Muscle of back (tissue), 11 donors: ENCODE results near the gene COL13A1. TPM values are rescaled to one million over a fixed set of nuclear protein-coding genes. Genes with fewer than 3 reads are reported as not detected.

Experiments used
- DNase-seq, 3 donors: peaks; one replicate each; pipeline versions ENCODE4 v3.0.0 to v3.0.0-alpha.2; 2013
- polyA plus RNA-seq, 10 donors: library from polyadenylated mRNA; unstranded; fragments of 120-200 nt; gene quantifications; one replicate each; pipeline ENCODE4 v1.2.1, GENCODE V29; 2013; ENCODE audit not compliant: insufficient read length in 10 of 10

COL13A1 gene
- polyA plus RNA-seq, 10 donors, result 5.0 to 18.0 (median 11.9) TPM

- no peak for DNase-seq
Observed at GRCh38 chr10:69963835-69964710, 162.4 kb downstream of the COL13A1 start.

DNA sequence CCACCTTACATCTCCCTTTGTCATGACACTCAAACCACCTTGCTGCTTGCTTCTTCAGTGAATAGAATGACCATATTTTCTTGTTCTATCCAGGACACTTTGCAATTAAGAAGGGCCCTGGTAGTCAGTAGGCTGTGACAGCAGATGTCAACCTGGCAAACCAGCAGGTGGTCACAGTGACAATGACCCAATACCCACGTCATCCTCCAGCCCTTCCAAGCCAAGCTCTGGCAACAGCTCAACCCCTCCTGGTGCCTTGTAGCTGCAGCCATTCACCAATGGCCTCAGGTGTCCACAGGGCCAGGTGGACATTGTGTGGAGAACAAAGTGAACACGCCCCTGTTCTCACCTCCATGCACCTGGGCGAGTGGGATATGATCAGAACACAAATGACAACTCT lies 163.4 kb downstream of the COL13A1 start:
- DNase-seq, result no peak

- no peak for DNase-seq
Observed at GRCh38 chr10:69965919-69966662, 164.4 kb downstream of the COL13A1 start.

- no peak for DNase-seq
Observed at GRCh38 chr10:69968830-69969229, 167.1 kb downstream of the COL13A1 start.

GRCh38 chr10:69969977-69970376 lies 168.3 kb downstream of the COL13A1 start:
- no peak for DNase-seq

DNA sequence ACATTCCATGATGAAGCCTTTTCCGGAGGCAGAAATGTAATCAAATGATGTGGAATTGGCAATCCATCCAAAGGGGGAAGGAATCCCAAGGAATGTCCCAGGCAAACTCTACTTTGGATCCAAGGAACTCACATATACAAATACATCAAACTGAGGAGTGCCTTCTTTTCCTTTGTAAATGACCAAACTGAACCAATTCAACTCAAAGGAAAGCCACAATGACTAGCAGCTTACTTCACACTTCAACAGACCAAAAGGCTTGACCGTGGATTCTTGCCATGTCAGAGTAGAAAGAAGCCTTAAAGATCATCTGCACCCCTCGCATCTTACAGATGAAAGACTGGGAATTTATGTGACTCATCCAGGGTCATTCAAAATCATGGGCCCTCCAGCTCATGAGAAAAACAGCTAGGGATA lies 171.3 kb downstream of the COL13A1 start:
- no peak for DNase-seq

GRCh38 chr10:69973678-69974077 lies 172.0 kb downstream of the COL13A1 start:
- DNase-seq, result peak in 1 of 3 donors; percentile 24

- peak in 1 of 3 donors; percentile 73 for DNase-seq
Observed at GRCh38 chr10:69974551-69975155, 172.9 kb downstream of the COL13A1 start.

DNA sequence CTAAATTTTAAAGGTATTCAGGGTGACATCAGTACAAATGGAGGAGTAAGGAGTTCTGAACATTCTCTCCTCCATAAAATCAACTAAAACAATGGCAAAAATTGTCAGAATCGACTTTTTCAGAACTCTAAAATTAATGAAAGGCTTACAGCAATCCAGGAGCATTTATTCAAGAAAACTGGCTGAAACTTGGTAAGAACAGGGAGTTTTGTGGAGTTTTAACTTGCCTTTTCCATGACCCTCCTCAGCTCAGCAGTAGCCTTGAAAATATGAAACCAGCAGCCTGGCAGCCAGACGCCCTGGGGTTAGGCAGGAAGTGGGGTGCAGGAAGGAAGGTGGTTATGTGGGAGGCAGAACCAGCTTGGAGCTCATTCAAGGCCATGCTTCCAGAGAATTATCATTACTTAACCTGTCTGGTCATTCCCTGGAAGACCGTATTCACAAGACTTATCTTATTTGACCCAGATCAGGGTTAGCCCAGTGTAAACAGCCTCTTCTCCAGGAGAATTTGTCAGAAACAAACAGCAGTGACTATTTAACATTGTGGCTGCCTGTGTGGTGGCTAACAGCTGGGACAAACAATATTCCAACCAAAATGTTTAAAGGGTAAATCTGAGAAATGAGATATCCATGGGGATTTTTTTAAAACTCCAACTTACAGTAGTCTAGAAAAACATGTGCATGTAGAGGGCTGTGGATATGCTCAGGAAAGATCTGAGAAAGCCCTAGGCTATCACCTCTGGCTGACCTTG lies 175.3 kb downstream of the COL13A1 start:
- no peak for DNase-seq

DNA sequence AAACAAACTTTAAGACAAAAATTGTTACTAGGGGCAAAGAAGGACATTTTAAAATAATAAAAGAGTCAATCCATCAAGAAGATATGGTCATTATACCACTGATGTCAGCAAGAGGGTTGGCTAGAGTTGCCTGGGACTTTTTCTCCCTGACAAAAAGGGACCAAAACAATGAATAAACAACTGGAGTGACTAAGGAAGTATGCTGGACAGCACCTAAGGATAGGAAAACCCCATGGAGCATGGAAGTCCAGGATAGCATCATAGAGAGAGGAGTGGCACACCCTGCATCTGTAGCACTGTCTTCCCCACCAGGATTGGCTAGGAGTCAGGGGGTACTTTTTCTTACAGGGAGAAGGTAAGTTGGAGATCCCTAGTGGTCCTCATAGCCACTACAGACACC lies 177.5 kb downstream of the COL13A1 start:
- no peak for DNase-seq

DNA sequence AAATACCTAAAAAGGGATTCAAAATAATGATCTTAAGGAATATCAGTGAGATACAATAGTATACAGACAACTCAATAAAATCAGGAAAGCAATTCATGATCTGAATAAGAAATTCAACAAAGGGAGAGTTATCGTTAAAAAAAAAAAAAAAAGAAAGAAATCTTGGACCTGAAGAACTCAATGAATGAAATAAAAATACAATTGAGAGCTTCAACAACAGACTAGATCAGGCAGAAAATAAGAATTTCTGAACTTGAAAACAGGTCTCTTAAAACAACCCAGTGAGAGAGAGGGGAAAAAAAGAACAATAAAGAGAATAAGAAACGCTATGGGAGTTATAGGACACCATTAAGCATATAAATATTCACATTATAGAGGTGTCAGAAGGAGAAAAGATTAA lies 179.0 kb downstream of the COL13A1 start:
- DNase-seq, result no peak

DNA sequence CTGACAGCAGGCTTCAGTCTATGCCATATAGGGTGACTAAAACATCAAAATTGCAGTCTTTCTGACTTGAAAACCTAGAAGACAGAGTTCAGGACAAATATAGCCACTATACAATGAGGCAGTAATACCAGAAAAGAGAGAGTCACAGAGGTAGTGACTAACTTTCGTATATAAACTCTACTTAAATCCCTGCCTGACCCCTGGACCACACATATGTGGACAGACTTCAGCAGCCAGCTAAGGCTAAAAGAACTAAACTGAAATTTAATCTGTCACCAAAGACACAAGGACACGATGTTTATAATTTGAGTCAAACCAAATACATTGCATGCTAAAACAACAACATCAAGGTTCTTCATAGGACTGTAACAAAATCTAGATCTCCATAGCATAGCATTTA lies 186.4 kb downstream of the COL13A1 start:
- no peak for DNase-seq

- no peak for DNase-seq
Observed at GRCh38 chr10:69991151-69991550, 189.4 kb downstream of the COL13A1 start.

DNA sequence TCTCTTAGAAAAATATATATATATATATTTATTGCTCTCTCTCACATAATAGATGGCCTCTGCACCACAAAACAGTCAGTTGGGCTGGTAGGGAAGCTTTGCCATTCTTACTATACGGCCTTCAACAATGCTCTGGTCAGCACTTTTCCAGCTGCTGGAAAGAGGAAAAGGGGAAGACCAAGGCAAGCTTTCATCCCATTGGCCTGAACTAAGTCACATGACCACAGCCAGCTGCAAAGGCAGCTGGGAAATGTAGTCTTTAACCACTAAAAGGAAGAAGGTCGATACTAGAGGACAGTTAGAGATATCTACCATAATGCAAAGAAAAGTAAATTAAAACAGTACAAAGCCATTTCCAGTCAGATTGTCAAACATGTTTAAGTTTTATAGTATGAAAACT lies 192.6 kb downstream of the COL13A1 start:
- peak; percentile 6 to 31 (median 20) for DNase-seq

DNA sequence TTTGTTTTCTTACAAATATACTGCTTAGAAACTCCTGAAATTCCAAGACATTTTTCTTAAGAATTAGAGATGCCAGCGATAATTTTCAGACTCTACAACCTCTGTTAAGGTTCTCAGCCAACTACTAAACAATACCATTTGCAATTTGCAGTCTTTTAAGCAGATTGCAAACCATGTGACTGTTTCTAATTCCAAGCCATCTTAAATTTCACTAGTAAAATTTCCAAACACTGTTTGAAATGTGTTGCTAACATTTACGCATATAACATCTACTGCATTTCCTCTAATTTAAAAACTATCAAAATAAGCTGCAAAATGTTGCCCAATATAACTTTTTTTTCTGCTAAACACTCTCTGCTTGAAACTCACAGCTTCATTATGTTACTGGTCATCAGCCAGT lies 194.9 kb downstream of the COL13A1 start:
- DNase-seq, result no peak

GRCh38 chr10:70000262-70000661 lies 198.6 kb downstream of the COL13A1 start:
- DNase-seq, result no peak

DNA sequence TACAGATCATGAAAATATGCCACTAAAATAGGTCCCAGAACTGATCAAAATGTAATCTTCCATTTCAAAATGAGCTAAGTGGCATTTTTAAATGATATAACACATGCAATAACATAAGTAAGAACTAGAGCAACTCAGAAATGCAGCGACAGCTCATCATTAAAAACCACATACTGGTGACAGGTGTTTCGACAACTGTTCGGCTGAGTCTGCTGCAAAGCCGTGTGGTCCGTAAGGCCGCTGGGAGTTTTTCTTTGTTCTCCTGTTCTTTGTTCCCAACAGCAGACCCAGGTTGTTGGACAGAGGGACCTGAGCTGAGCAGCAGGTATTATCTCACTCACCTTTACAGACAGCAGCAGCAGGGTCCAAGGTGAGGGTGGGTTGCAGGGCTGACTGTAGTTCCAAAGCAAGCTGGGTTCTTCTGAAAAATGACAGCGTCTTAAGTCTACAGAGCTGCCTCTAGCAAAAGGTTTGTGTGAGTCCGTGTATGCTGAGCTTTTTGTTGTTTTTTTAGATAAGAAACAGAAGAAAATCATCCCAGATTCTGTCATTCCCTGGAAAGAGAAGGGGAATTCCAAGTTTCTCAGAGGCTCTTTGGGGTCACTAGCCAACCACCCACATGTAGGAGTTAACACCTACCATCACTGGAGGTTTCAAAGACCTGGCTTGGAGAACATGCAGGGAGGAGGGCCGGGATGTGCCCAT lies 205.6 kb downstream of the COL13A1 start:
- no peak for DNase-seq
